ENCODE data around the gene SND1. TPM values are rescaled to one million over a fixed set of nuclear protein-coding genes. Genes with fewer than 3 reads are reported as not detected.

SND1 gene
- 100 to 1,000 TPM; 131 to 135 TPM for total RNA-seq
- long read RNA-seq, donor 1, transcript SND1-201 (24 exons, 3,476 nt) = major isoform, 28 of 64 reads
- long read RNA-seq, donor 1, partial matches to known transcripts = 24 of 64 reads
- long read RNA-seq, donor 1, other reads (novel, unspliced or antisense) = 12 of 64 reads
- long read RNA-seq, donor 2, transcript SND1-201 (24 exons, 3,476 nt) = major isoform, 61 of 173 reads
- long read RNA-seq, donor 2, partial matches to known transcripts = 96 of 173 reads
- long read RNA-seq, donor 2, other reads (novel, unspliced or antisense) = 15 of 173 reads

DNA sequence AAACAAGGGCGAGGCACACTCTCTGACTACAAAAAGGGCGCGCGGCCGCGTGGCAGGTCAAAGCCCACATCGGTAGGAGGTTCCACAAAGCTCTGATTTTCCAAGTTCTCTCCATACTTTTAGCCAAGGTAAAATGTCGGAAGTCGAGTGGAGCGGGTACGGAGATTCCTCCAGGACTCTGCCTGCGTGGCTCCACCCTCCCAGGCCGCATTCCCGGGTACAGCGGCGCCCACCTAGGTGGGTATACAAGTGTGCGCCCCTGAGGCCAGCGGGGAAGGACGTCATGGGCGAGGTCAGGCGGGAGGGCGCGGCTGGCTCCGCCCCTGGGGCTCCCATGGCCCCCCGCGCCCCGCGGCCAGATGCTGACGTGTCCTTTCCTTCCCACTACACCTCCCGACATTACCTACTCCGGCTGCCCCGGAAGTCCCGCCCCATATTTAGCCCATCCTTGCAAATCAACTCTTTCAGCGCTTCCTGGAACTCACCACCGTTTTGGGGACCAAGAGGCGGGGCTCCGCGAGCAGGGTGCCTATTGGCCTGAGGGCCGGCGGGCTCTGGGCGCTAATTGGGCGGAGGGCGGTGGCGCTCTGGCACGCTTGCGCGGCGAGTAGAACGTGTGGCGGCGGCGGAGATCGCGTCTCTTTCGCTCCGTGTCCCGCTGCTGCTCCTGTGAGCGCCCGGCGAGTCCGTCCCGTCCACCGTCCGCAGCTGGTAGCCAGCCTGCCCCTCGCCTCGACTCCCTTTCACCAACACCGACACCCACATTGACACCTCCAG is at the start of gene SND1:
TSS of gene SND1 (plus strand) at position 639 of the 777 bp plus-strand sequence. CDS start 180 bp downstream, outside the sequence.
- peak; percentile 99 for DNase-seq (ENCODE audit: low spot score)
- intact Hi-C loops (cut with DNase I) = loop anchor here in 1 of 2 donors (5.0 kb wide), 1 partner anchor 64 kb away; the partner anchor contains the start of genes ARF5 and GCC1

DNA sequence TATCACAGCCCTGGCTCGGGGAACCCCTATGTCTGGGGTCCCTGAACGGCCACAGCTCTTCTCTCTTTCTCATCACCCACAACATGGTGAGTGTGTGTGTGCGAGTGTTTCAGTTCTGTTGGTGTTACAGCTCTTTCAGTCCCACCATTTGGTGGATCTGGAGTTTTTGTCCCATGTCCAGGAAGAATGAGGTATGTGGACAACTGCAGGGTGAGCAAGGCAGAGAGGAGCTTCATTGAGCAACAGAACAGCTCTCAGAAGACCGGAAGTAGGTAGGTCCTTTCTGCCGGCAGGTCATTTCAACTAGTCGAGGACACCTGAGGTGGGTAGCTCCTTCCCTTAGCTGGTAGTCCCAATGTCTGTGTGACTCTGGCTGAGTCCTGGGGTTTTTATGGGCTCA is 43.5 kb upstream of the SND1 start:
- DNase-seq (ENCODE audit: low spot score) = no peak
- intact Hi-C loops (cut with DNase I) = no loop called here

DNA sequence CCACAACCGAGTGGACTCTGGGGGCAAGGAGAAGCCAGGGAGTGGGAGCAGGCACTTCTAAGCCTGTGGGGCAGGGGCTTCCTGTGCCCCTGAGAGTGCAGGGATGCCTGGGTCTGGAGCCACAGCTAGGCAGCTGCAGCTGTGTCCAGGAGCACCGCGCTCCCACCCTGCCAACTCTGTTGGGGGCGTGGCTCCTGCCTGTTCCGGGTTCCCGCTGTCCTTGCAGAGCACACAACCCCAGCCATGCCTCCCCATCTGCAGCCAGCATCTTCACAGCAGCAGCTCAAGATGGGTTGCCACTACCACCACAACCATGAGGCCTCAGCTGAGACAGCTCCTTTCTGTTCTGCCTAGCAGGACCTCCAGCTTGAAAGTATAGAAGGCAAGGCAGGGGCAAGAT is 42.7 kb upstream of the SND1 start:
- no peak for DNase-seq (ENCODE audit: low spot score)
- intact Hi-C loops (cut with DNase I) = no loop called here

DNA sequence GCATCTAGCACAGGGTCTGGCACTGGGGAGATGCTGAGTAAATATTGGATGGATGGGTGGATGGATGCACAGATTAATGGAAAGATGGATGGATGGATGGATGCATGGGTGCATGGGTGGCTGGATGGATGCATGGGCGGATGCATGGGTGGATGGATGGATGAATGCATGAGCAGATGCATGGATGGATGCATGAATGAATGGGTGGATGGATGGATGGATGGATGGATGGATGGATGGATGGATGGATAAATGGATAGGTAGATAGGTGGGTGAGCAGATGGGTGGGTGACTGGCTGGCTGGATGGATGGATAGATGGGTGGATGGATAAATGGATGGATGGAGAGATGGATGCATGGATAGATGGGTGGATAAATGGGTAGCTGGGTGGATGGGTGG is 39.7 kb upstream of the SND1 start:
- intact Hi-C loops (cut with DNase I) = no loop called here
- DNase-seq (ENCODE audit: low spot score) = no peak

DNA sequence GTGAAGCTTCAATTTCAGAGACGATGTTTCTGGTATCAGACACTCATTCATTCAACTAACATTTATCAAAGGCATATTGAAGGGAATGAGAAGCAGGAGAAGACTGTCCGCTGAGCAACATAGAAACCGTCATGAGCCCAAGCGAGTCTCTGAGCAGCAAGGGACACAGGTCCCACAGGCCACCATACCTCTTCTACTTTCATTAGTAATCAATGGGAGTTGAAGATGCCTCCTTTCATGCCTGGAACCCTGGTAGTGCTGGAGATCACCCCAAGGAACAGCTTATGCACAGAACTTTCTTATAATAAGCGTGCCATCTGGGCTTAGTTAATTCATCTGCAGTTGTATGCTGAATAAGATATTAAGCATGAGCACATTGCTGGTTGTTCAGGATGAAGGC is 35.3 kb upstream of the SND1 start:
- intact Hi-C loops (cut with DNase I) = no loop called here
- DNase-seq (ENCODE audit: low spot score) = no peak

DNA sequence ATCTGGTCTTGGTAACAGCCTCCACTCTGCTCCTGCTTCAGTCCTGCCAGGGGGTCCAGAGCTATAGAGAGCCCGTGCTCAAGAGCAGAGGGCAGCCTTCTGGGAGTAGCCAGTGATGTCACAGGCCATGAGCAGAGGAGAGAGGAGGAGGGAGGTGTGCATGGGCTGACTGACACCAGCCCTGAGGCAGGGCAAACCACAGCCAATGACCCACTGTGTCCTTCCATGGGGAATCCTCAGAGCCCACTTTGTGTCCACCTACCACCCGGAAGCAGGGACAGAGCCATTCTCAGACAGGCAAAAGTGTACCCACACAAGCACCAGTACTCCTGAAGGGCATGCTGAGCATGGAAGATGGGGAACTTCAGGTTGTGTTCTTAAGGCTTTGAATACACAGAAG is 34.0 kb upstream of the SND1 start, which contains the start of gene PAX4:
TSS of gene PAX4 (minus strand) at position 101 of the 400 bp plus-strand sequence. CDS start 2,214 bp downstream, outside the sequence.
- intact Hi-C loops (cut with DNase I) = no loop called here
- no peak for DNase-seq (ENCODE audit: low spot score)

DNA sequence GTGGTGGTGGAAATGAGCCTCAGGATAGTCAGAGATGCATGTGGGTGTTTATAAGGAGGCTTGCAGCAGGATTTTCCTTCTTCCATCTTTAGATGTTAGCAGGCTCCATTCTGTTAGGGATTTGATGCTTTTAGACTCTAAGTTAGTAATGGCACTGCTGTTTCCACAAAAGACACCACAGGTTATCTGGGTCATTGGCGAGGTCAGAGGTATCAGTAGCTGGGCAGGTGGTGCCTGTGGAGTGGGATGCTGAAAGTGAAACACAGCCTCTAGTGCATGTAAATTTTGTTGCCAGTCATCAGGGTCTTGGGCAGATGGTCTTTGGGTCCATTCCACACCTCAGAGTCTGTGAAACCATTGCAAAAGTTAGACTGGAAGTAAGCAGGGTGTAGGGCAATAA is 33.2 kb upstream of the SND1 start:
- intact Hi-C loops (cut with DNase I) = no loop called here
- no peak for DNase-seq (ENCODE audit: low spot score)

DNA sequence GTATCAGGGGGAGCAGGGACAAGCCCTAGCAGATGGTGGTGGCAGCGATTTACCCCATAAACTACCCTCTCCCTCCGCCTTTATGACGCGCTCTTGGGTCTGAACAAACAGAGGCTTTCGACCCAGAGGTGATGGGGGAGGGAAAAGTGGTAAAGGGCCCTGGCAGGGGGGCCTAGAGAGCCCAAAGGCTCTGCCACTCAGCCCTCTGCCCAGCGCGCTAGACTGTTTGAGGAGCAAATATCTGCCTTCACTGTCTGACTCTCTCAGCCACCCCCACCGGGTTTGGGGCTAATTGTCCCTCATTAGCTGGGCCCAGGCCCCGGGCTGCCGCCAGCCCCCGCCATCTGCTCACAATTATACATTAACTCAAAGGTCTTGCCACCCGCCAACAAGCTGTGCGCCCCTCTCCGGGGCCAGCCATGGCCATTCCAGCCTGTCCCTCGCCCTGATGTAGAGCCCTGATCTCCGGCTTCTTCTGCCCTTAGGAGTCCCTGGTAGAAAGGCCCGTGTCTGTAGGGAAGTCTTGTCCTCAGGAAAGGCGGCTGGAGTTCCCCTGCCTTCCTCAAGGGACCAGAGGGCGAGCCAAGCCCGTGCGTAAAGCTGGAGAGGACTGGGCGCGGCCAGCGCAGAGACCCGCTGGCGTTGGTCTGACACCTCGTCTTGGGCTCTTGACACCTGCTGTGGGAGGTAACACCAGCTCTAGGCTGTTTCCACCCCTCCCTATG is 32.2 kb upstream of the SND1 start:
- no peak for DNase-seq (ENCODE audit: low spot score)
- intact Hi-C loops (cut with DNase I) = no loop called here

DNA sequence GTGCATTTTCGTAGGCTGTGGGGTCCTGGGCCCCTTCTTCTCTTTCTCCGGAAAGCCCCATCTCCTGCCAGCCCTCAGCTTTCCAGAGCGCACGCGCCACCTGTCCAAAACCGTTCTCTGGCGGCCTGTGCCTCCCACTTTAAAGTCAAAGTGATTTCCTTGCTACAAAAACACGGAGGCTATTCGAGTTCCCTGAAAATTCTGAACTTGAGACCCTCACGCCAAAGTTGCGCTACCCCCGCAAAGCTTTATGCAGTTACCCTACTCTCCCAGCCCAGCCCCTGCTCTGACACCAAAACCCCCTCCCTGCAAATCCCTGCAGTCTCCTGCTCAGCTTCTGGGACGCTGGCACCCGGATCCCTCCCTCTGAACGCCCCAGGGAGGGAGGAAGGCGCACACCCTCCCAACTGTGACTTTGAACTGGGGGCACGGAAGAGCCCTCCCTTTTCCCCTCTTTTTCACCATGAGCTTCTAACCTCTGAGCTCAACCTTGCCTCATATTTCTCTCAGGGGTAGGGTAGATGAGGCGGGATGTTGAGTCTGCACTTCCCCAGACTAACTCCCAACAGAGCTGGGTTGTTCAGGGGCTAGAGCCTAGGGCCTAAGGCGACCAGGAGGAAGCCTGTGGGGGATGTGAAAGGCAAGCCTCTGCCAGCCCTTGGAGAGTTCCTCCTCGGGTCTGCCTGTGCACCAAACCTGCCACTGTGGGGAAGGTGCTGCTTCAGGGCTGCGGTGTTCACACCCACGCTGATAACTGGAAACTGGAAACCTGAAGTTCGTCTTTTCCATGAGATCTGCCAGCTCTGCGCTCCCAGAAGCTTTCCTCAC is 31.4 kb upstream of the SND1 start:
- DNase-seq (ENCODE audit: low spot score) = no peak
- intact Hi-C loops (cut with DNase I) = no loop called here

DNA sequence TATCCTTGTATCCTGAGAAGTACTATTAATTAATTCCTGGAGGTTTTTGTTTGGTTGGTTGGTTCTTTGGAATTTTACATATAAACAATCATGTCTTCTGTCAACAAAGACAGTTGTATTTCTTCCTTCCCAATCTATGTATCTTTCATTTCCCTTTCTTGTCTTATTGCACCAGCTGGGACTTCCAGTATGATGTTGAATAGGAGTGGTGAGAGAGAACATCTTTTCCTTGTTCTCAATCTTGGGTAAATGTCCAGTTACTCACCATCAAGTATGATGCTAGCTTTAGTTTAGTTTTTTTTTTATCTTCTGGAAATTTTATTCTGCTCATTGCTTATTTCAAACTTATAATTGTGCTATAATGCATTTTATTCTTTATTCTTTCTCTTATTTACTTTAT is 26.7 kb upstream of the SND1 start:
- no peak for DNase-seq (ENCODE audit: low spot score)
- intact Hi-C loops (cut with DNase I) = no loop called here

DNA sequence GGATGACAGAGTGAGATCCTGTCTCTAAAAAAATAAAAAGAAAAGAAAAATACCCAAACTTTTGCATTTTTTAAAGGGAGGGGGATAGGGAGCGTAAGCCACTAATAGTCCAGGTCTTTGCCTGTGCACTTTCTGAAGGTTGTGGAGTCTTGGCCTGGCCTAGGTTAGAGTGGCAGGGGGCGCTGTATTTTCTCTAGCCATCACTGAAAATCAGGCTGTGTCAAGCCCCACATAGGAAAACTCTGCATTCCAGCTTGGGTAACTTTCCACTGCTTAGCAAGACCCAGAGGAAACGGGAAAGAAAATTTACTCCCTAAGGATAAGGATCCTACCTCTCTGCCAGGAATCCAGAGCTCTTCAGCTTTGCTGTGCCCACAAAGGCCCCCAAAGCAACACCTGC is 23.5 kb upstream of the SND1 start:
- no peak for DNase-seq (ENCODE audit: low spot score)
- intact Hi-C loops (cut with DNase I) = no loop called here

DNA sequence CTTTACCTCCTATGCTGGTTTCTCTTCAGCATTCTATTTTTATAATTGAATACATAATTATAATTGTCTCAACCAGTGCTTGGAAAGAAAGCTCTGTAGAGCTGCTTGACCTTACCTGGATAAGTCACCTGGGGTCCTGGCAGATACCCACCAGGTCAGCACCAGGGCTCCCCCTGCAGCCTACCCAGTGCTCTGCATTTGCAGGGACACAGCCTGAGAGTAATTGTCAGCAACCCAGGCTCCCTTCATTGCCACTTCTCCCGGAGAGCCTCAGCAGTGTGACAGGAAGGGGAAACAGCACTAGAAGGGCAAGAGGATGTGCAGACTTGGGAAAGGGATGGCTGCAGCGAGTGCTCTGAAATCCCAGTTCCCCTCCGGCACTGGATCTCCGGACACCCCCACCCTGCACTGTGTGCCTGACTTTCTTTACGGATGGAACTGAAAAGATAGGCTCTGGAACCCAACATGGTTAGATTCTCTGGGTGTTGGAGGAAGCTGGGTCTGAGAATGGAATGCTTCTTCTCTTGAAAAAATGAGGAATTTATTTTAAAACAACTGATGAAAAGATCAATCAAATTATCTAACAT is 22.6 kb upstream of the SND1 start:
- no peak for DNase-seq (ENCODE audit: low spot score)
- intact Hi-C loops (cut with DNase I) = no loop called here

DNA sequence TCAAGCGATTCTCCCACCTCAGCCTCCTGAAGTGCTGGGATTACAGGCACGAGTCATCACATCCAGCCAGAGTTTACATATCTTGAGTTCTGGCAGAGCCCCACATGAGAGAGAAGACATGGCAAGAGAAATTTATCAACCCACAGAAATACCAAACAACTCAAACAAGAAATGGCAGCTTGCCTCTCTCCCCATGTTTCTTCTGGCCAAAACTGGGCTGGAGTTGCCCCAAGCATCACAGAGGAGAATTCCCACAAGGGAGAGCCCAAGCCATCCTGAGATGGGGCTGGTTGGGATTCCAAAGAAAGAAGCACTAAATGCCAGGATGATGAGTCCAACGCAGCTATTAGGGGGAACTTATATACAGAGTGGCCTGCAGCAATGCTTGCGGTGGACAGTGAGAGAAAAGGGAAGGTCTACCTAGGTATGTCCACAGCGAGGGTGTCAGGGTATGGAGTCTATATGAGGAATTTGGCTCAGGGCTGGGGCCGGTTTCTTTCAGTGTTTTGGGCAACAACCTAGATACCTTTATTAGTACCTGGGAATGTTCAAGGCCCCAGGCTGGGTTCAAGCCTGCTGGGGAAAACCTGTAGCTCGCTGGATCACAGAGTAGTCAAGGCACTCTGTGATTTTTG is 19.6 kb upstream of the SND1 start:
- intact Hi-C loops (cut with DNase I) = no loop called here
- no peak for DNase-seq (ENCODE audit: low spot score)

DNA sequence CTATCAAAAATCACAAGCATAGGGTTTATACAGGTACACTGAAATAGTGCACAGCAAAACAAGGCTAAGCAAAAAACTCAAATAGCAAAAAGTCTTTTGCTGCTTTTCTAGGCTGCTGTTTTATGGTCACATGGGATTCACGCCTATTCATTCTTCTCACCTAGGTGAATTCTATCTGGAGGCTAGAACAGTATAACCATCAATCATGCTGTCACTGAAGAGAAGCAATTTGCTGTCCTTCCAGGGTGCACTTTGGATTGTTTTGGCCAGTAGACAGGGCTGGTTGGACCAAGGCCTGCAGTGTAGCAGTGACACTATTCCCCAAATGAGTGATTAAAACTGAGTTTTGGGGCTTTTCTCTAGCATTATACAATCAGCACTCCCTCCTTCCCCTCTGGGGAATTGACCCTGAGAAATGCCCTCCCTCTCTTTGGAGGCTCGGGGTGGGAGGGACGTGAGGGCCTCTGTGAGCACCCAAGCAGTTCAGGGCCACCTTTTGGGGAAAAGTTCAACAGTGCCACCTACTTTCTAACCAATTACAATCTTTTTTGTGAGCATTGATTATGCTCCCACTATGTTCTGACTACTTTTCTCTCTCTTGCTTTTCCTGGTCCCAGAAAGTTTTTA is 16.2 kb upstream of the SND1 start:
- no peak for DNase-seq (ENCODE audit: low spot score)
- intact Hi-C loops (cut with DNase I) = no loop called here

DNA sequence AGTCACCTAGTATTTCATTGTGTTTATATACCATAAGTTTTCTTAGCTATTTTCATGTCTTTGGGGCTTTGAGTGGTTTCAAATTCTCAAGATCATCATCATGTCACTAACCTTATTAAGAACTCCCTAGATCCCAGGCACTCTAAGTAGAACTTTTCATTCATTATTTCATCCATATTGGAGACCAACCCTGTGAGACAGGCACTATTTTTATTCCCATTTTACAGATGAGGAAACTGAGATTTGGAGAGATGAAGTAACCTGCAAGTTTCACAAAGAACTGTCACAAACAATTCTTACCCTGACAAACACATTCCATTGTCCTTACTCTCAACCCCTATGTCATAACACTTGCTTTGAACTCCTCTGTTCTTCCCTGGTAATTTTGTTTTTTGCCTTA is 13.8 kb upstream of the SND1 start:
- intact Hi-C loops (cut with DNase I) = no loop called here
- no peak for DNase-seq (ENCODE audit: low spot score)

DNA sequence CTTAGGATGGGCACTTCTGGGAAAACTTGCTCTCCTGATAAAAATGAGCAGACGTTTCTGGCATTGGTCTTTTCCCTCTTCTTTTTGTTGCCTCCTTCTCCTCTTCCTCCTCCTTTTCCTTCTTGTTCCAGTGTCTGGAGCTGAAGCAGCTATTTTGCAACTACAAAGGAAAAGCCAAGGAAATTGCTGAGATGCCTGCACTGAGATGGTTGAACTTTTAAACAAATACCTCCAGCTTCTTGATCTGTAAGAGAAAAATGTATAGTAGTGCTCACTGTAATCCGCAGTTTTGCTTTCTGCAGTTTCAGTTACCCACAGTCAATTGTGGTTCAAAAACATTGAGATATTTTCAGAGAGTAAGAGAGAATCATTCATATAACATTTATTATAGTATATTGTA is 7.5 kb upstream of the SND1 start:
- intact Hi-C loops (cut with DNase I) = no loop called here
- no peak for DNase-seq (ENCODE audit: low spot score)

DNA sequence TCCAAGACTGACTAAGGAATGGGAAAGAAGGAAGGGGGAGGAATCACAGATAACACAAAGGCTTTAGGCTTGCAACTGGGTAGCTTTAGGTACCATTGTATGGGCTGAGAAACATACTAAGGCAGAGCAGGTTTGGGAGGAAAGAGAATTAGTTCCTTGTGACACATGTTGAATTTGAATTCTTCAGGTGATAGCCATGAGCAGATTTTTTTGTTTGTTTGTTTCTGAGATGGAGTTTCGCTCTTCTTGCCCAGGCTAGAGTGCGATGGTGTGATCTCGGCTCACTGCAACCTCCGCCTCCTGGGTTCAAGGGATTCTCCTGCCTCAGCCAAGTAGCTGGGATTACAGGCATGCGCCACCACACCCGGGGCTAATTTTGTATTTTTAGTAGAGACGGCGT is 4.4 kb upstream of the SND1 start:
- intact Hi-C loops (cut with DNase I) = no loop called here
- DNase-seq (ENCODE audit: low spot score) = no peak

DNA sequence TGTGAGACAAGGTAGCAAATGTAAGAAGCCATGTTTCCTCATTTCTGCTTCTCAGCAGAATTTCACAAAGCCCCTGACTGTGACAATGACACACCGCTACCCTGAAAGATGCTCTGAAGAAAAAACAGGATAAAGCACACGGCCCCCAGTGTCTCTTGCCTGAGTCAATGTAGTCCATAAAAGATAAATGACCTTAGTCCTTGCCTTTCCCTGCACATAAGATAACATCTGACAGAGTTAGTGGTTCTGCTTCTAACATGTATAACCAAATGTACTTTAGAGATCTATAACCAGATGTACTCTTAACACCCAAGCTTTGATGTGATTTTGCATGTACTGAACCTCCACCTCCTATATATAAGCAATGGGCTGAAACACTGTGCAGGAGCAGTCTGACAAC is 3.0 kb upstream of the SND1 start:
- intact Hi-C loops (cut with DNase I) = no loop called here
- DNase-seq (ENCODE audit: low spot score) = no peak

Data from posterior vena cava (tissue), 2 donors.